K562 (cell line): ENCODE data around the gene EBF4. TPM values are rescaled to one million over a fixed set of nuclear protein-coding genes. Genes with fewer than 3 reads are reported as not detected.
A peak's percentile ranks its signal among the peaks of the same experiment; 100 is the strongest.

ENCODE experiments used
- ATAC-seq: fragments of 200-7000 bp; cut with Tn5 transposase; 3 replicates; pipeline ENCODE4 v1.9.1; 2020; ENCODE audit warnings: moderate library complexity
- BruUV-seq: library from RNA; stranded (reverse); fragments of 400-500 nt; replicated peaks from 2 replicates; lab custom pipeline; 2021; lab: Mats Ljungman, UMichigan
- CTCF ChIA-PET: fragments of 300-600 bp; formaldehyde crosslinking; extraction: SDS; loops from one replicate; lab custom pipeline; 2021; ENCODE audit warnings: low intra/inter-chr PET ratio; lab: Yijun Ruan, JAX
- POLR2A ChIA-PET: fragments of 300-600, 350-650 bp; sonication (Branson Sonifier 250); formaldehyde crosslinking; extraction: SDS; loops from one replicate; lab custom pipeline; 2021; ENCODE audit warnings: antibody characterized with exemption, inconsistent platforms; lab: Yijun Ruan, JAX
- DNase-seq, 4 experiments: peaks; one replicate each; pipeline versions ENCODE4 v3.0.0 to v3.0.0-alpha.2; 2011 to 2018; ENCODE audit warnings: low spot score in 3 of 4, mixed read lengths in 3 of 4; ENCODE audit errors: extremely low read depth in 1 of 4
- FAIRE-seq: peaks from 2 replicates; lab custom pipeline; 2011; peaks lifted over from hg19 to GRCh38; lab: Jason Lieb, UNC
- H2AFZ ChIP-seq: 2 replicates; pipeline ENCODE4 v1.6.0; 2011; ENCODE audit warnings: low read depth, low read length, control low read depth, inconsistent platforms
- H3K27ac ChIP-seq: fragments of 200-600 bp; 3 replicates; pipeline ENCODE4 v1.8.0; 2011; ENCODE audit warnings: low read depth, mild to moderate bottlenecking, control low read depth, inconsistent platforms, low read length, moderate library complexity, mixed read lengths; ENCODE audit errors: extremely low read depth
- H3K27me3 ChIP-seq, 2 experiments: fragments of 300-600 bp in 1 of 2; 2 replicates in 1 of 2; 3 replicates in 1 of 2; pipeline versions ENCODE4 v1.6.0 to v1.8.0; 2011; ENCODE audit warnings: inconsistent platforms in 2 of 2, low read length in 2 of 2, mild to moderate bottlenecking in 1 of 2, mixed read lengths in 1 of 2, moderate library complexity in 1 of 2; ENCODE audit not compliant: control insufficient read depth in 2 of 2, insufficient read depth in 2 of 2
- H3K36me3 ChIP-seq: fragments of 300-600 bp; 3 replicates; pipeline ENCODE4 v1.8.0; 2011; ENCODE audit warnings: mild to moderate bottlenecking, low read length, inconsistent platforms; ENCODE audit not compliant: control insufficient read depth, insufficient read depth
- H3K4me1 ChIP-seq, 2 experiments: fragments of 200-600 bp in 1 of 2; replicated peaks in 1 of 2; 2 replicates in 1 of 2; 3 replicates in 1 of 2; pipeline versions ENCODE4 v1.5.1 to v1.8.0; 2011; ENCODE audit warnings: inconsistent platforms in 2 of 2, low read length in 2 of 2, mild to moderate bottlenecking in 1 of 2, mixed read lengths in 1 of 2, moderate library complexity in 1 of 2; ENCODE audit not compliant: control insufficient read depth in 2 of 2, insufficient read depth in 2 of 2
- H3K4me2 ChIP-seq: 2 replicates; pipeline ENCODE4 v1.6.1; 2011; ENCODE audit warnings: low read length, control low read depth, inconsistent platforms, mixed read lengths; ENCODE audit not compliant: insufficient read depth
- H3K4me3 ChIP-seq: fragments of 200-600 bp; sonication (generic), shearing (Covaris generic); 2 replicates; pipeline ENCODE4 v1.5.1; 2016; ENCODE audit warnings: control low read depth, inconsistent platforms
- H3K79me2 ChIP-seq: fragments of 200-600 bp; 3 replicates; pipeline ENCODE4 v1.8.0; 2011; ENCODE audit warnings: low read length, inconsistent platforms; ENCODE audit not compliant: control insufficient read depth, insufficient read depth
- H3K9ac ChIP-seq, 2 experiments: 2 replicates each; pipeline versions ENCODE4 v1.6.0 to v1.6.1; 2011; ENCODE audit warnings: low read depth in 2 of 2, low read length in 2 of 2, control low read depth in 1 of 2, inconsistent platforms in 1 of 2, mild to moderate bottlenecking in 1 of 2, mixed read lengths in 1 of 2; ENCODE audit not compliant: insufficient read depth in 1 of 2
- H3K9me1 ChIP-seq: one replicate; pipeline ENCODE4 v1.6.0; 2011; ENCODE audit warnings: inconsistent platforms, mild to moderate bottlenecking, low read length, moderate library complexity; ENCODE audit not compliant: control insufficient read depth, insufficient read depth
- H3K9me3 ChIP-seq: replicated peaks from 2 replicates; pipeline ENCODE4 v1.5.1; 2011; ENCODE audit warnings: low read depth, low read length, inconsistent platforms; ENCODE audit not compliant: control insufficient read depth, insufficient read depth
- H4K20me1 ChIP-seq: replicated peaks from 2 replicates; pipeline ENCODE4 v1.6.1; 2011; ENCODE audit warnings: low read length, inconsistent platforms, mixed read lengths; ENCODE audit not compliant: control insufficient read depth, insufficient read depth
- DMBX1 ChIP-seq: fragments of 250-450 bp; sonication (Bioruptor Pico); IDR thresholded peaks from 2 replicates; pipeline ENCODE4 v1.8.0; 2022; ENCODE audit warnings: inconsistent platforms, mild to moderate bottlenecking, moderate library complexity, borderline replicate concordance
- ELF4 ChIP-seq: fragments of 450-650 bp; formaldehyde crosslinking; IDR thresholded peaks from 2 replicates; pipeline ENCODE4 v1.4.0; 2022; ENCODE audit warnings: missing genetic modification characterization
- GTF2E2 ChIP-seq: fragments of 200-800 bp; sonication (Bioruptor generic); IDR thresholded peaks from 2 replicates; pipeline ENCODE4 v1.6.1; 2016; ENCODE audit warnings: missing genetic modification characterization, missing compliant biosample characterization
- GTF2F1 ChIP-seq: IDR thresholded peaks from 2 replicates; pipeline ENCODE4 v1.6.1; 2011; ENCODE audit warnings: low read depth, low read length, improper control_type of control experiment
- HNRNPH1 ChIP-seq: fragments of 200-400 bp; formaldehyde crosslinking; optimal IDR thresholded peaks from 2 replicates; pipeline ENCODE3; 2017; ENCODE audit warnings: low read depth, mild to moderate bottlenecking, low read length, moderate library complexity
- L3MBTL2 ChIP-seq: fragments of 450-650 bp; IDR thresholded peaks from 2 replicates; pipeline ENCODE4 v1.6.1; 2016; ENCODE audit warnings: mild to moderate bottlenecking, moderate library complexity
- MTA1 ChIP-seq: fragments of 450-650 bp; IDR thresholded peaks from 2 replicates; pipeline ENCODE4 v1.6.1; 2017; ENCODE audit warnings: borderline replicate concordance
- PHF20 ChIP-seq: fragments of 450-650 bp; IDR thresholded peaks from 2 replicates; pipeline ENCODE4 v1.6.1; 2018; ENCODE audit not compliant: partially characterized antibody
- POLR2H ChIP-seq: IDR thresholded peaks from 2 replicates; pipeline ENCODE4 v1.6.1; 2016; ENCODE audit warnings: missing genetic modification characterization, low read depth, mild to moderate bottlenecking, control low read depth, missing compliant biosample characterization, moderate library complexity
- POLR3A ChIP-seq: IDR thresholded peaks from 2 replicates; pipeline ENCODE4 v1.6.1; 2011; ENCODE audit warnings: borderline replicate concordance, mild to moderate bottlenecking, moderate library complexity; ENCODE audit not compliant: insufficient read length, insufficient read depth; ENCODE audit errors: extremely low read depth
- TEAD2 ChIP-seq: fragments of 450-650 bp; IDR thresholded peaks from 2 replicates; pipeline ENCODE4 v1.6.1; 2016; ENCODE audit warnings: missing genetic modification characterization, control low read depth, missing compliant biosample characterization
- ZNF347 ChIP-seq: fragments of 450-650 bp; formaldehyde crosslinking; IDR thresholded peaks from 2 replicates; pipeline ENCODE4 v1.4.0; 2020; ENCODE audit warnings: low read depth, mild to moderate bottlenecking, moderate library complexity
- ZNF436 ChIP-seq: fragments of 250-450, 450-650 bp; sonication (Bioruptor Pico); formaldehyde crosslinking; IDR thresholded peaks from 2 replicates; pipeline ENCODE4 v1.7.0; 2020; ENCODE audit warnings: mild to moderate bottlenecking
- ZNF584 ChIP-seq: fragments of 200-800 bp; sonication (Bioruptor generic); IDR thresholded peaks from 2 replicates; pipeline ENCODE4 v1.6.1; 2016; ENCODE audit warnings: low read depth, mild to moderate bottlenecking, missing genetic modification characterization, missing compliant biosample characterization
- ZNF586 ChIP-seq: fragments of 450-650 bp; formaldehyde crosslinking; conservative IDR thresholded peaks from 2 replicates; pipeline ENCODE4 v1.4.0; 2020; ENCODE audit warnings: mild to moderate bottlenecking, moderate library complexity
- WGBS: fragments of 100-300 bp; shearing (Covaris generic); methylation state at CpG from one replicate; pipeline ENCODE4 v1.1.6; 2016; ENCODE audit warnings: low coverage, mixed read lengths; ENCODE audit not compliant: insufficient coverage; ENCODE audit errors: missing lambda C conversion rate; 5-methylcytosine and 5-hydroxymethylcytosine counted together
- in situ Hi-C: fragments of 300-500 bp; cut with MboI; formaldehyde crosslinking; loops from 4 replicates; pipeline ENCODE4 v1.15.0; 2018; ENCODE audit warnings: inconsistent platforms, mixed read lengths
- intact Hi-C: fragments of 100-400 bp; cut with micrococcal nuclease; formaldehyde crosslinking; loops from 2 replicates; pipeline ENCODE4 v1.14.2; 2022
- polyA plus RNA-seq, 8 experiments: library from polyadenylated mRNA; depleted of rRNA in 4 of 8; stranded (reverse) in 5 of 8; unstranded in 3 of 8; fragments of >200 nt; fragmentation: Nextera tagmentation in 2 of 8; fragmentation: Illumina TruSeq in 1 of 8; extraction: Ambion mirVana in 2 of 8; extraction: Trizol in 1 of 8; gene quantifications; 2 replicates each; pipeline versions ENCODE4 v1.2.1 to v1.2.3, GENCODE V29; 2011 to 2014; ENCODE audit warnings: inconsistent platforms in 1 of 8, missing spikeins in 1 of 8
- total RNA-seq, 7 experiments: library from RNA; depleted of rRNA in 6 of 7; stranded (reverse); fragments of >200 nt in 6 of 7; fragmentation: Illumina TruSeq in 2 of 7; extraction: Trizol in 2 of 7; gene quantifications; 2 replicates each; pipeline versions ENCODE4 v1.2.1 to v1.2.3, GENCODE V29; 2011 to 2021; ENCODE audit warnings: low replicate concordance in 1 of 7
- TF ChIP-seq, protein P1 (sequence below), 3 experiments: fragments of 200-800 bp in 1 of 3; sonication (Bioruptor generic) in 1 of 3; sonication (generic) in 1 of 3; formaldehyde crosslinking in 1 of 3; IDR thresholded peaks; 2 replicates each; pipeline versions ENCODE4 v1.6.1 to v1.8.0; 2016 to 2022; ENCODE audit warnings: mild to moderate bottlenecking in 2 of 3, missing compliant biosample characterization in 2 of 3, missing genetic modification characterization in 2 of 3, missing genetic modification reagents in 1 of 3
- TF ChIP-seq, protein P2 (sequence below), 2 experiments: fragments of 200-800 bp in 1 of 2; sonication (Bioruptor generic) in 1 of 2; sonication (generic) in 1 of 2; formaldehyde crosslinking in 1 of 2; IDR thresholded peaks in 1 of 2; conservative IDR thresholded peaks in 1 of 2; 2 replicates each; pipeline versions ENCODE4 v1.5.0 to v1.6.1; 2016 to 2020; ENCODE audit warnings: missing compliant biosample characterization in 1 of 2, missing genetic modification characterization in 1 of 2, missing genetic modification reagents in 1 of 2
- TF ChIP-seq, protein P3 (sequence below): IDR thresholded peaks from 2 replicates; pipeline ENCODE4 v1.6.1; 2016; ENCODE audit warnings: missing genetic modification characterization, missing compliant biosample characterization

The EBF4 gene
- total and polyA plus RNA-seq, 9 of the 15 experiments (the other 6 are each of a cell fraction or from before 2014, with no cell fraction given), result 0.09 TPM; not detected in 8

DNA sequence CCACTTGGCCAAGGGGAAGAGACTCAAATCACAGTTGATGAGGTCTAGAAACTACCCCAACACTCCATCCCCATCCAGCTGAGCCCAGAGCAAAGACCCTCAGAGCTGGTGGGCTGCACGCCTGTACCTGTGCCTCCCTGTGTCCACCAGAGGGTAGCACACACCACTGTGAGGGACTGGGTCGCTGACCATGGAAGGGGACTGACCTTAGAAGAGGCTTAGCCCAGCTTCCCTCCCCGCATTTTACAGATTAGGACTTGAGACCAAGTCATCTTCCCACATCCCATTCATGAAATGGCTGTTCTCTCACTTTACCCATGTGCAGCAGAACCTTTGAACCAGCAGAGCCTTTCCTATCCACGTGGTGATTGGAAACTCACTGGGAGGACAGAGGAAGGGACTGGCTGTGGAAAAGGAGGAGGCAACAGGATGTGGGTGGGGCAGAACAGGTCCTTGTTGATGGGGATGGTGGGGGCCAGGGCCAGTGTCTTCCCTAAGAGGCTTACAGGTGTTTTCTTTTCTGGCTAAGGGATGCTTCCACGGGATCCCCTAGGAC is 63.6 kb downstream of the EBF4 start:
- Histone ChIP-seq H3K9ac (no peak overlapping the region), H3K79me2 (no peaks in the 10 kb centered on the region), H3K27me3 (peaks cover 0 to 24% of the 10 kb centered on the region in 2 experiments; a peak in 2 of 5 replicates), H2AFZ (no peak overlapping the region), H4K20me1 (no peaks in the 10 kb centered on the region), H3K4me3 (no peak overlapping the region), H3K27ac (no peak overlapping the region), H3K9me3 (no peaks in the 10 kb centered on the region), H3K4me1 (peaks cover 2 to 30% of the 10 kb centered on the region in 2 experiments; a peak in 4 of 5 replicates), H3K9me1 (no peaks in the 10 kb centered on the region), H3K4me2 (no peak overlapping the region), H3K36me3 (no peaks in the 10 kb centered on the region)
- ChIA-PET CTCF (interaction anchor here (1.3 to 3.2 kb wide), 2 partner anchors 96 to 245 kb away, joined by 9 to 24 read pairs; no protein-coding TSS in a partner anchor), POLR2A (no interaction called here)
- intact Hi-C loops (loop anchor here (1.0 to 2.0 kb wide), 2 partner anchors 96 to 245 kb away; no protein-coding TSS in a partner anchor), in situ Hi-C loops (loop anchor here (5.0 to 10.0 kb wide), 2 partner anchors 91 to 239 kb away; no protein-coding TSS in a partner anchor)
- DNase-seq (peak; percentile 34 to 60 (median 46)), FAIRE-seq (peak; percentile 6), ATAC-seq (peak; percentile 83)
- no TSS peak for BruUV-seq
- 0% methylated on average over 3 of the region's 5 CpGs for WGBS
- TF ChIP-seq, protein P1, sequence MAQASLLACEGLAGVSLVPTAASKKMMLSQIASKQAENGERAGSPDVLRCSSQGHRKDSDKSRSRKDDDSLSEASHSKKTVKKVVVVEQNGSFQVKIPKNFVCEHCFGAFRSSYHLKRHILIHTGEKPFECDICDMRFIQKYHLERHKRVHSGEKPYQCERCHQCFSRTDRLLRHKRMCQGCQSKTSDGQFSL (CRISPR knock-in tag; IDR thresholded peaks at IDR 0.05), result no peak
- TF ChIP-seq, protein P1 (tag; IDR thresholded peaks at IDR 0.05), result no peak
- TF ChIP-seq L3MBTL2 (no peak), GTF2E2 (tag) (no peak), ZNF584 (CRISPR knock-in tag) (no peak), MTA1 (no peak), DMBX1 (CRISPR knock-in tag) (no peak), GTF2F1 (no peak), ZNF347 (CRISPR knock-in tag) (no peak), POLR2H (tag) (no peak), ZNF436 (CRISPR knock-in tag) (no peak), HNRNPH1 (no peak), POLR3A (no peak), PHF20 (no peak), ELF4 (no peak), ZNF586 (CRISPR knock-in tag) (no peak), TEAD2 (tag) (no peak)
- TF ChIP-seq, protein P2, sequence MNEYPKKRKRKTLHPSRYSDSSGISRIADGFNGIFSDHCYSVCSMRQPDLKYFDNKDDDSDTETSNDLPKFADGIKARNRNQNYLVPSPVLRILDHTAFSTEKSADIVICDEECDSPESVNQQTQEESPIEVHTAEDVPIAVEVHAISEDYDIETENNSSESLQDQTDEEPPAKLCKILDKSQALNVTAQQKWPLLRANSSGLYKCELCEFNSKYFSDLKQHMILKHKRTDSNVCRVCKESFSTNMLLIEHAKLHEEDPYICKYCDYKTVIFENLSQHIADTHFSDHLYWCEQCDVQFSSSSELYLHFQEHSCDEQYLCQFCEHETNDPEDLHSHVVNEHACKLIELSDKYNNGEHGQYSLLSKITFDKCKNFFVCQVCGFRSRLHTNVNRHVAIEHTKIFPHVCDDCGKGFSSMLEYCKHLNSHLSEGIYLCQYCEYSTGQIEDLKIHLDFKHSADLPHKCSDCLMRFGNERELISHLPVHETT (CRISPR knock-in tag; conservative IDR thresholded peaks at IDR 0.05 in 1 of 2, IDR thresholded peaks at IDR 0.05 in 1 of 2), result no peak
- TF ChIP-seq, protein P3, sequence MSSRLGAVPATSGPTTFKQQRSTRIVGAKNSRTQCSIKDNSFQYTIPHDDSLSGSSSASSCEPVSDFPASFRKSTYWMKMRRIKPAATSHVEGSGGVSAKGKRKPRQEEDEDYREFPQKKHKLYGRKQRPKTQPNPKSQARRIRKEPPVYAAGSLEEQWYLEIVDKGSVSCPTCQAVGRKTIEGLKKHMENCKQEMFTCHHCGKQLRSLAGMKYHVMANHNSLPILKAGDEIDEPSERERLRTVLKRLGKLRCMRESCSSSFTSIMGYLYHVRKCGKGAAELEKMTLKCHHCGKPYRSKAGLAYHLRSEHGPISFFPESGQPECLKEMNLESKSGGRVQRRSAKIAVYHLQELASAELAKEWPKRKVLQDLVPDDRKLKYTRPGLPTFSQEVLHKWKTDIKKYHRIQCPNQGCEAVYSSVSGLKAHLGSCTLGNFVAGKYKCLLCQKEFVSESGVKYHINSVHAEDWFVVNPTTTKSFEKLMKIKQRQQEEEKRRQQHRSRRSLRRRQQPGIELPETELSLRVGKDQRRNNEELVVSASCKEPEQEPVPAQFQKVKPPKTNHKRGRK, result no peak
